Measurements from ENCODE around the gene PI4K2A. TPM values are rescaled to one million over a fixed set of nuclear protein-coding genes. Genes with fewer than 3 reads are reported as not detected.

PI4K2A gene
- total and polyA plus RNA-seq, 2 donors (not counting 1 experiment from before 2014, with no cell fraction given): 26.6 to 30.7 TPM

GRCh38 chr10:97718659-97719142 lies 78.2 kb downstream of the PI4K2A start:
- TF ChIP-seq EZH2 (IDR thresholded peaks at IDR 0.05; ENCODE audit: low read length, missing control alignments): no peak
- TF ChIP-seq, protein P1, sequence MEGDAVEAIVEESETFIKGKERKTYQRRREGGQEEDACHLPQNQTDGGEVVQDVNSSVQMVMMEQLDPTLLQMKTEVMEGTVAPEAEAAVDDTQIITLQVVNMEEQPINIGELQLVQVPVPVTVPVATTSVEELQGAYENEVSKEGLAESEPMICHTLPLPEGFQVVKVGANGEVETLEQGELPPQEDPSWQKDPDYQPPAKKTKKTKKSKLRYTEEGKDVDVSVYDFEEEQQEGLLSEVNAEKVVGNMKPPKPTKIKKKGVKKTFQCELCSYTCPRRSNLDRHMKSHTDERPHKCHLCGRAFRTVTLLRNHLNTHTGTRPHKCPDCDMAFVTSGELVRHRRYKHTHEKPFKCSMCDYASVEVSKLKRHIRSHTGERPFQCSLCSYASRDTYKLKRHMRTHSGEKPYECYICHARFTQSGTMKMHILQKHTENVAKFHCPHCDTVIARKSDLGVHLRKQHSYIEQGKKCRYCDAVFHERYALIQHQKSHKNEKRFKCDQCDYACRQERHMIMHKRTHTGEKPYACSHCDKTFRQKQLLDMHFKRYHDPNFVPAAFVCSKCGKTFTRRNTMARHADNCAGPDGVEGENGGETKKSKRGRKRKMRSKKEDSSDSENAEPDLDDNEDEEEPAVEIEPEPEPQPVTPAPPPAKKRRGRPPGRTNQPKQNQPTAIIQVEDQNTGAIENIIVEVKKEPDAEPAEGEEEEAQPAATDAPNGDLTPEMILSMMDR (conservative IDR thresholded peaks at IDR 0.05 in 1 of 2, IDR thresholded peaks at IDR 0.05 in 1 of 2; ENCODE audit: low read depth in 1 of 2, low read length in 2 of 2): no peak
- Histone ChIP-seq H3K9me3 (ENCODE audit: control insufficient read depth, insufficient read depth, low read depth, low read length) (no peaks in the 10 kb centered on the region), H2AFZ (ENCODE audit: low read length) (no peak overlapping the region), H3K9ac (ENCODE audit: insufficient read depth, low read length) (no peak overlapping the region), H3K27ac (ENCODE audit: insufficient read depth, low read length) (no peak overlapping the region), H3K4me2 (ENCODE audit: extremely low read depth, insufficient read depth, low read length) (no peak overlapping the region), H4K20me1 (ENCODE audit: control insufficient read depth, extremely low read depth, insufficient read depth, low read length) (no peaks in the 10 kb centered on the region), H3K4me3 (replicated peaks in 1 of 4; ENCODE audit: control extremely low read depth in 1 of 4, insufficient read depth in 1 of 4, low read depth in 3 of 4, low read length in 4 of 4) (no peak overlapping the region), H3K27me3 (ENCODE audit: control insufficient read depth, insufficient read depth, low read length) (no peaks in the 10 kb centered on the region), H3K36me3 (ENCODE audit: control insufficient read depth, insufficient read depth, low read length) (peaks cover 7% of the 10 kb centered on the region), H3K4me1 (ENCODE audit: control insufficient read depth, extremely low read depth, insufficient read depth, low read length) (peaks cover 20% of the 10 kb centered on the region), H3K79me2 (ENCODE audit: control insufficient read depth, insufficient read depth, low read length) (peaks cover 34% of the 10 kb centered on the region)
- DNase-seq (ENCODE audit: low read depth in 2 of 2): peak in 1 of 2 donors; percentile 46

GRCh38 chr10:97719602-97720001 lies 79.1 kb downstream of the PI4K2A start:
- Histone ChIP-seq H4K20me1 (ENCODE audit: control insufficient read depth, extremely low read depth, insufficient read depth, low read length) (no peaks in the 10 kb centered on the region), H3K36me3 (ENCODE audit: control insufficient read depth, insufficient read depth, low read length) (peaks cover 7% of the 10 kb centered on the region), H3K4me3 (replicated peaks in 1 of 4; ENCODE audit: control extremely low read depth in 1 of 4, insufficient read depth in 1 of 4, low read depth in 3 of 4, low read length in 4 of 4) (no peak overlapping the region), H3K79me2 (ENCODE audit: control insufficient read depth, insufficient read depth, low read length) (peaks cover 27% of the 10 kb centered on the region), H3K9me3 (ENCODE audit: control insufficient read depth, insufficient read depth, low read depth, low read length) (no peaks in the 10 kb centered on the region), H3K27ac (ENCODE audit: insufficient read depth, low read length) (no peak overlapping the region), H3K9ac (ENCODE audit: insufficient read depth, low read length) (no peak overlapping the region), H2AFZ (ENCODE audit: low read length) (no peak overlapping the region), H3K27me3 (ENCODE audit: control insufficient read depth, insufficient read depth, low read length) (no peaks in the 10 kb centered on the region), H3K4me1 (ENCODE audit: control insufficient read depth, extremely low read depth, insufficient read depth, low read length) (peaks cover 20% of the 10 kb centered on the region), H3K4me2 (ENCODE audit: extremely low read depth, insufficient read depth, low read length) (no peak overlapping the region)
- no peak for DNase-seq (ENCODE audit: low read depth in 2 of 2)
- TF ChIP-seq, protein P1 (conservative IDR thresholded peaks at IDR 0.05 in 1 of 2, IDR thresholded peaks at IDR 0.05 in 1 of 2; ENCODE audit: low read depth in 1 of 2, low read length in 2 of 2): no peak
- no peak for TF ChIP-seq EZH2 (IDR thresholded peaks at IDR 0.05; ENCODE audit: low read length, missing control alignments)

GRCh38 chr10:97721871-97722780 lies 81.7 kb downstream of the PI4K2A start:
- Histone ChIP-seq H3K27me3 (ENCODE audit: control insufficient read depth, insufficient read depth, low read length) (no peaks in the 10 kb centered on the region), H3K79me2 (ENCODE audit: control insufficient read depth, insufficient read depth, low read length) (peaks cover 5% of the 10 kb centered on the region), H3K27ac (ENCODE audit: insufficient read depth, low read length) (no peak overlapping the region), H4K20me1 (ENCODE audit: control insufficient read depth, extremely low read depth, insufficient read depth, low read length) (no peaks in the 10 kb centered on the region), H3K9me3 (ENCODE audit: control insufficient read depth, insufficient read depth, low read depth, low read length) (no peaks in the 10 kb centered on the region), H3K4me2 (ENCODE audit: extremely low read depth, insufficient read depth, low read length) (no peak overlapping the region), H3K4me3 (replicated peaks in 1 of 4; ENCODE audit: control extremely low read depth in 1 of 4, insufficient read depth in 1 of 4, low read depth in 3 of 4, low read length in 4 of 4) (no peak overlapping the region), H3K36me3 (ENCODE audit: control insufficient read depth, insufficient read depth, low read length) (peaks cover 4% of the 10 kb centered on the region), H3K4me1 (ENCODE audit: control insufficient read depth, extremely low read depth, insufficient read depth, low read length) (peaks cover 15% of the 10 kb centered on the region), H3K9ac (ENCODE audit: insufficient read depth, low read length) (no peak overlapping the region), H2AFZ (ENCODE audit: low read length) (no peak overlapping the region)
- TF ChIP-seq, protein P1 (conservative IDR thresholded peaks at IDR 0.05 in 1 of 2, IDR thresholded peaks at IDR 0.05 in 1 of 2; ENCODE audit: low read depth in 1 of 2, low read length in 2 of 2): no peak
- no peak for TF ChIP-seq EZH2 (IDR thresholded peaks at IDR 0.05; ENCODE audit: low read length, missing control alignments)
- no peak for DNase-seq (ENCODE audit: low read depth in 2 of 2)

Measured in fibroblast of lung (primary cell).